ENCODE measurements around the gene RBM4B.

Gene RBM4B

GRCh38 chr11:66683877-66684276 lies 6.2 kb upstream of the RBM4B start:
- Histone ChIP-seq H3K36me3 (ENCODE audit: insufficient read depth, low read length) (no peaks in the 10 kb centered on the region), H3K9ac (ENCODE audit: low read depth, low read length) (no peak overlapping the region), H3K27me3 (ENCODE audit: control insufficient read depth, insufficient read depth, low read length) (no peaks in the 10 kb centered on the region), H3K4me2 (ENCODE audit: low read length) (no peak overlapping the region), H3K9me3 (replicated peaks; ENCODE audit: low read length) (no peaks in the 10 kb centered on the region), H3K4me1 (ENCODE audit: control insufficient read depth, insufficient read depth, low read length) (no peaks in the 10 kb centered on the region), H3K4me3 (ENCODE audit: low read length) (no peak overlapping the region)

DNA sequence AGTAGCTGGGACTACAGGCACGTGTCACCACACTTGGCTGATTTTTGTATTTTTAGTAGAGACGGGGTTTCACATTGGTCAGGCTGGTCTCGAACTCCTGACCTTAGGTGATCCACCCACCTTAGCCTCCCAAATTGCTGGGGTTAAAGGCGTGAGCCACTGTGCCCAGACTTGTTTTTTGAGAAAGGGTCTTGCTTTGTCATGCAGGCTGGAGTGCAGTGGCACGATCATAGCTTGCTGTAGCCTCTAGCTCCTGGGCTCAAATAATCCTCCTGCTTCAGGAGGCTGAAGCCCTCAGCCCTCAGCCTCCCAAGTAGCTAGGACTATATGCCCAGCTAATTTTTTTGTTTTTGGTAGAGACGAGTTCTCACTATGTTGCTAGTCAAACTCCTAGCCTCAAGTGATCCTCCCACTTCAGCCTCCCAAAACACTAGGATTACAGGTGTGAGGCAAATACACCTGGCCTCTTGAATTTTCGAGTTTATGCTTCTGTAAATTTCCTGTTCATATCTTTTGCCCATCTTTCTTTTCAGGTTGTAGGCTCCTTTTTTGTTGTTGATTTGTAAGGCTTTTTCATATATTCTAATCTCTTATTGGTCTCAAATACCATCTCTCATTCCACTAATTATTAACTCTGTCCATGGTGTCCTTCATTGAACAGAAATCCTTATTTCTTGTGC lies 3.4 kb upstream of the RBM4B start:
- Histone ChIP-seq H3K9ac (ENCODE audit: low read depth, low read length) (no peak overlapping the region), H3K4me1 (ENCODE audit: control insufficient read depth, insufficient read depth, low read length) (peaks cover 19% of the 10 kb centered on the region), H3K9me3 (replicated peaks; ENCODE audit: low read length) (no peaks in the 10 kb centered on the region)

GRCh38 chr11:66676931-66677598 lies 622 bp downstream of the RBM4B start:
- peaks cover 23% of the 10 kb centered on the region for H3K4me1 ChIP-seq (ENCODE audit: control insufficient read depth, insufficient read depth, low read length)
- H3K4me2 ChIP-seq (ENCODE audit: low read length), result peak overlapping the region; percentile 94
- H3K27me3 ChIP-seq (ENCODE audit: control insufficient read depth, insufficient read depth, low read length), result no peaks in the 10 kb centered on the region
- peaks cover 18% of the 10 kb centered on the region for H3K36me3 ChIP-seq (ENCODE audit: insufficient read depth, low read length)
- H3K4me3 ChIP-seq (ENCODE audit: low read length), result peak overlapping the region; percentile 81
- no peaks in the 10 kb centered on the region for H3K9me3 ChIP-seq (replicated peaks; ENCODE audit: low read length)
- H3K9ac ChIP-seq (ENCODE audit: low read depth, low read length), result peak overlapping the region; percentile 93

More for the DNA sequence above, 3.4 kb upstream of the RBM4B start:
- H3K4me2 ChIP-seq (ENCODE audit: low read length), result no peak overlapping the region
- H3K27me3 ChIP-seq (ENCODE audit: control insufficient read depth, insufficient read depth, low read length), result no peaks in the 10 kb centered on the region
- peaks cover 5% of the 10 kb centered on the region for H3K36me3 ChIP-seq (ENCODE audit: insufficient read depth, low read length)
- H3K4me3 ChIP-seq (ENCODE audit: low read length), result no peak overlapping the region

DNA sequence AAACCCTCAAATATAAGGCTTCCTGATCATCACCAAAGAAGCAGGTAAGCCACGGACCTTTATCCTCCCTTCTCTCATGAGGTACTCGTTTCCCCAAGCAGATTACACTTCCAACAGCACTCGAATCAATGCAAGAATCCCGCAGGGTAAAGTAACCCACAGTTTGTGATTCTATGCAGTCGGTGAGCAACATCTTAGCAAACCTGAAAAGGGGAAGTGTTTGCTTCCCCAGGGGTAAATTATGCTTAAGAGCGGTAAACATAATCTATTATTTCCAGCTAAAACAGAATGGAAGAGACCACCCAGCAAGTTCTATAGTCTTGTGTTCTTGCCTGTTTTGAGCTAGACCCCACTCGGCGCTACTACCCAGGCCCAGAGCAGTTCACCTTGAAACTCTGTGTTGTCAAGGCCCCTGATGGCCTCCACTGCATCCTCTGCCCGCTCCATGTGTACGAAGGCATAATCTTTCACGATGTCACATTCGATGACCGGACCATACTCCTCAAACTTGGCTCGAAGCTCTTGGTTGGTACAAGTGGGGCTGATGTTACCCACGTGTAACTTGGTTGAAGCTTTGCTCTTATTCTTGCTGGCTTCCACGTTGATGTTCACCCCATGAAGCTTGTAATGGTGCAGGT lies 1.3 kb downstream of the RBM4B start:
- H3K27me3 ChIP-seq (ENCODE audit: control insufficient read depth, insufficient read depth, low read length), result no peaks in the 10 kb centered on the region
- no peak overlapping the region for H3K9ac ChIP-seq (ENCODE audit: low read depth, low read length)
- peak overlapping the region; percentile 81 for H3K4me3 ChIP-seq (ENCODE audit: low read length)
- peaks cover 18% of the 10 kb centered on the region for H3K36me3 ChIP-seq (ENCODE audit: insufficient read depth, low read length)
- peaks cover 23% of the 10 kb centered on the region for H3K4me1 ChIP-seq (ENCODE audit: control insufficient read depth, insufficient read depth, low read length)
- peak overlapping the region; percentile 94 for H3K4me2 ChIP-seq (ENCODE audit: low read length)
- no peaks in the 10 kb centered on the region for H3K9me3 ChIP-seq (replicated peaks; ENCODE audit: low read length)

DNA sequence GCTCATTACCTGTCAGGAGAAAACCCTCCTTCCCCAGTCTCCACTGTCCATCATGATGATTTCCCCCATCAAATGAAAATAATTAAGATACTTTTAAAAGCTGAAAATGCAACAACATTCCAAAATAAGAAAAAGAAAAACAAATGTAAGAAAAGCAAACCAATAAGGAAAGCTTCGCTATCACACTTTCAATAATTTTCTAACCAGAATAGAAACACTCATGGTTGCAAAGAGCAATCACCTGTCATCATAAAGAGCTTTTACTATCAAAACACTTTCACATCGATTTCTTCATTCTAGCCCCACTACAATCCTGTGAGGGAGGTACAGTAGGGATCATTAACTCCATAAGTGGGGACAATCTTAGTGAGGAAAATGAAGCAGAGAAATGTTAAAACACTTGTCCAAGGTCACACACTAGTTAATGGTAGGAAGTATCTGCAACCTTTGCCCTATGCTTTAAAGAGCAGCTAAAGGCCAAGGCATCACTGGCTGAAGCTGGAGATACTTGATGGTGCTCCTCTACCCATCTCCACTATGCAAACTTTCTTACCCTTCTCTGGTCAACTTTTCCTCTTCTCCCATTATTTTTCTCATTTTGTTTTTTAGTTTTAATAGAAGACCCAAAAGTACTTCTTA lies 2.6 kb downstream of the RBM4B start:
- Histone ChIP-seq H3K4me3 (ENCODE audit: low read length) (no peak overlapping the region), H3K36me3 (ENCODE audit: insufficient read depth, low read length) (peaks cover 22% of the 10 kb centered on the region), H3K4me1 (ENCODE audit: control insufficient read depth, insufficient read depth, low read length) (peaks cover 23% of the 10 kb centered on the region), H3K4me2 (ENCODE audit: low read length) (peak overlapping the region; percentile 31), H3K9ac (ENCODE audit: low read depth, low read length) (no peak overlapping the region), H3K27me3 (ENCODE audit: control insufficient read depth, insufficient read depth, low read length) (no peaks in the 10 kb centered on the region), H3K9me3 (replicated peaks; ENCODE audit: low read length) (no peaks in the 10 kb centered on the region)

- peaks cover 46% of the 10 kb centered on the region for H3K36me3 ChIP-seq (ENCODE audit: insufficient read depth, low read length)
- no peak overlapping the region for H3K4me2 ChIP-seq (ENCODE audit: low read length)
- H3K9ac ChIP-seq (ENCODE audit: low read depth, low read length), result no peak overlapping the region
- H3K4me3 ChIP-seq (ENCODE audit: low read length), result no peak overlapping the region
- no peaks in the 10 kb centered on the region for H3K9me3 ChIP-seq (replicated peaks; ENCODE audit: low read length)
- H3K27me3 ChIP-seq (ENCODE audit: control insufficient read depth, insufficient read depth, low read length), result no peaks in the 10 kb centered on the region
- peaks cover under 1% of the 10 kb centered on the region for H3K4me1 ChIP-seq (ENCODE audit: control insufficient read depth, insufficient read depth, low read length)
Measured at GRCh38 chr11:66670816-66671215, 6.9 kb downstream of the RBM4B start.

GRCh38 chr11:66665369-66665768 lies 12.3 kb downstream of the RBM4B start:
- Histone ChIP-seq H3K4me3 (ENCODE audit: low read length) (no peak overlapping the region), H3K27me3 (ENCODE audit: control insufficient read depth, insufficient read depth, low read length) (no peaks in the 10 kb centered on the region), H3K9ac (ENCODE audit: low read depth, low read length) (no peak overlapping the region), H3K36me3 (ENCODE audit: insufficient read depth, low read length) (peaks cover 63% of the 10 kb centered on the region), H3K4me2 (ENCODE audit: low read length) (no peak overlapping the region), H3K9me3 (replicated peaks; ENCODE audit: low read length) (no peaks in the 10 kb centered on the region), H3K4me1 (ENCODE audit: control insufficient read depth, insufficient read depth, low read length) (no peaks in the 10 kb centered on the region)

DNA sequence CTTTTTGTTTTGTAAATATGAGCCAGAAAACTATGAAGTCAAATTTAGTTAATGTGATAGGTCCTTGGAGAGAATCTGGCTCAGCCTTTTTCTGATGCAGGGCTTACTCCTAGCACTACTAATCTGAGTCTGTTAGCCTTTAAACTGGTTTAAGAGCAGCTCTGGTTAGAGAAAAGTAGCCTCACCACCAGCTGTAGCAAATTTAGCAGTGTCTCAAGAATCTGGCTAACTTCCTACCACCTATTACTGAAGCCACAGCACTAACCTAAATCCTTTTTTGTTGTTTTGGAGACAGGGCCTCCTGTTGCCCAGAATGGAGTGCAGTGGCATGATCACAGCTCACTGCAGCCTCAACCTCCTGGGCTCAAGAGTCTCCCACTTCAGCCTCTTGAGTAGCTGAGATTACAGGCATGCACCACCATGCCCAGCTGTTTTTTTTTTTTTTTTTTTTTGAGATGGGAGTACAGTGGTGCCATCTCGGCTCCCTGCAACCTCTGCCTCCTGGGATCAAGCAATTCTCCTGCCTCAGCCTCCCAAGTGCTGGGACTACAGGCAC lies 13.9 kb downstream of the RBM4B start:
- H3K27me3 ChIP-seq (ENCODE audit: control insufficient read depth, insufficient read depth, low read length), result no peaks in the 10 kb centered on the region
- H3K4me2 ChIP-seq (ENCODE audit: low read length), result no peak overlapping the region

GRCh38 chr11:66659763-66660162 lies 17.9 kb downstream of the RBM4B start:
- H3K4me1 ChIP-seq (ENCODE audit: control insufficient read depth, insufficient read depth, low read length), result no peaks in the 10 kb centered on the region
- H3K4me2 ChIP-seq (ENCODE audit: low read length), result no peak overlapping the region
- H3K36me3 ChIP-seq (ENCODE audit: insufficient read depth, low read length), result peaks cover 39% of the 10 kb centered on the region
- no peaks in the 10 kb centered on the region for H3K9me3 ChIP-seq (replicated peaks; ENCODE audit: low read length)
- H3K27me3 ChIP-seq (ENCODE audit: control insufficient read depth, insufficient read depth, low read length), result no peaks in the 10 kb centered on the region
- H3K4me3 ChIP-seq (ENCODE audit: low read length), result no peak overlapping the region
- no peak overlapping the region for H3K9ac ChIP-seq (ENCODE audit: low read depth, low read length)

More for the DNA sequence above, 13.9 kb downstream of the RBM4B start:
- Histone ChIP-seq H3K36me3 (ENCODE audit: insufficient read depth, low read length) (peaks cover 70% of the 10 kb centered on the region), H3K9me3 (replicated peaks; ENCODE audit: low read length) (no peaks in the 10 kb centered on the region), H3K4me3 (ENCODE audit: low read length) (no peak overlapping the region), H3K4me1 (ENCODE audit: control insufficient read depth, insufficient read depth, low read length) (no peaks in the 10 kb centered on the region), H3K9ac (ENCODE audit: low read depth, low read length) (no peak overlapping the region)

GRCh38 chr11:66653123-66653522 lies 24.6 kb downstream of the RBM4B start:
- Histone ChIP-seq H3K4me2 (ENCODE audit: low read length) (no peak overlapping the region), H3K9me3 (replicated peaks; ENCODE audit: low read length) (no peaks in the 10 kb centered on the region), H3K4me3 (ENCODE audit: low read length) (no peak overlapping the region), H3K4me1 (ENCODE audit: control insufficient read depth, insufficient read depth, low read length) (no peaks in the 10 kb centered on the region), H3K36me3 (ENCODE audit: insufficient read depth, low read length) (peaks cover 42% of the 10 kb centered on the region), H3K27me3 (ENCODE audit: control insufficient read depth, insufficient read depth, low read length) (no peaks in the 10 kb centered on the region), H3K9ac (ENCODE audit: low read depth, low read length) (no peak overlapping the region)

DNA sequence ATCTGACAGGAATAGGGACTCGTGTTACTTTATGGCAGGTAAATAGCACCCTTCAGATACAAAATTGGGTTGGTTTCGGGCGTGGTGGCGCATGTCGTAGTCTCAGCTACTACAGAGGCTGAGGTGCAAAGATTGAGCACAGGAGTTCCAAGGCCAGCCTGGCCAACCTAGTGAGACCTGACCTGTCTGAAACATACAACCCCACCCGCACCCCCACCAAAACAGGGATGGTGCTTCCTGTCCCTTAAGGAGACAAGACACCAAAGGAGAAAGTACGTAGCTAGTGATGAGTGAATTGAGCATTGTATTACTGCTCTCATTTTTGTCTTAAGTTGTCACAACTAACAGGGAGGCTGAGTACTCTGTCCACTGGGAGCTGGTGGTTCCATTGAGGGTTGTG lies 25.0 kb downstream of the RBM4B start:
- no peaks in the 10 kb centered on the region for H3K27me3 ChIP-seq (ENCODE audit: control insufficient read depth, insufficient read depth, low read length)
- no peak overlapping the region for H3K4me2 ChIP-seq (ENCODE audit: low read length)
- H3K9ac ChIP-seq (ENCODE audit: low read depth, low read length), result no peak overlapping the region
- H3K4me1 ChIP-seq (ENCODE audit: control insufficient read depth, insufficient read depth, low read length), result no peaks in the 10 kb centered on the region
- no peak overlapping the region for H3K4me3 ChIP-seq (ENCODE audit: low read length)
- no peaks in the 10 kb centered on the region for H3K9me3 ChIP-seq (replicated peaks; ENCODE audit: low read length)
- H3K36me3 ChIP-seq (ENCODE audit: insufficient read depth, low read length), result peaks cover 45% of the 10 kb centered on the region
